Stomach (tissue), 9 donors: Measurements from ENCODE around the gene PSD4. TPM values are rescaled to one million over a fixed set of nuclear protein-coding genes. Genes with fewer than 3 reads are reported as not detected.
A peak's percentile ranks its signal among the peaks of the same experiment; 100 is the strongest.

ENCODE experiments used
- DNase-seq, 2 donors: peaks; one replicate each; pipeline versions ENCODE4 v3.0.0 to v3.0.0-alpha.2; 2013 to 2019
- H3K27ac ChIP-seq, 5 donors: fragments of 200-600 bp in 4 of 5; sonication (generic) in 4 of 5; one replicate each; pipeline ENCODE4 v1.5.1; 2013 to 2019; ENCODE audit warnings: mild to moderate bottlenecking in 1 of 5, moderate library complexity in 1 of 5
- H3K27me3 ChIP-seq, 3 donors: fragments of 200-600 bp; sonication (generic); one replicate each; pipeline ENCODE4 v1.5.1; 2017 to 2019; ENCODE audit warnings: mixed run types in 1 of 3
- H3K36me3 ChIP-seq, 4 donors: fragments of 200-600 bp; sonication (generic); 1 replicate in 3 of 4; 2 replicates in 1 of 4; pipeline ENCODE4 v1.5.1; 2016 to 2019
- H3K4me1 ChIP-seq, 4 donors: fragments of 200-600 bp; sonication (generic); one replicate each; pipeline ENCODE4 v1.5.1; 2016 to 2019
- H3K4me3 ChIP-seq, 4 donors: fragments of 200-600 bp; sonication (generic) in 3 of 4; one replicate each; pipeline ENCODE4 v1.5.1; 2016 to 2019; ENCODE audit warnings: mild to moderate bottlenecking in 1 of 4
- H3K9me3 ChIP-seq, 4 donors: fragments of 200-600 bp; sonication (generic); one replicate each; pipeline ENCODE4 v1.5.1; 2016 to 2019
- CTCF ChIP-seq, 7 experiments: fragments of 450-650 bp in 4 of 7; fragments of 200-600 bp in 3 of 7; sonication (generic) in 3 of 7; IDR thresholded peaks; one replicate each; pipeline ENCODE4 v1.5.1; 2016 to 2019; ENCODE audit warnings: antibody characterized with exemption in 7 of 7, control low read depth in 2 of 7, mild to moderate bottlenecking in 1 of 7
- EP300 ChIP-seq: sonication (generic); formaldehyde crosslinking; IDR thresholded peaks from one replicate; pipeline ENCODE4 v1.6.1; 2017; ENCODE audit warnings: antibody characterized with exemption
- POLR2A ChIP-seq, 4 donors: fragments of 450-650 bp; IDR thresholded peaks; one replicate each; pipeline ENCODE4 v1.6.1; 2016; ENCODE audit warnings: antibody characterized with exemption in 4 of 4, control low read depth in 2 of 4, mild to moderate bottlenecking in 1 of 4, moderate library complexity in 1 of 4
- POLR2AphosphoS5 ChIP-seq, 3 donors: sonication (generic); formaldehyde crosslinking; IDR thresholded peaks; one replicate each; pipeline ENCODE4 v1.6.1; 2016; ENCODE audit warnings: antibody characterized with exemption in 3 of 3
- WGBS, 5 donors: extraction: QIAGEN DNeasy Blood & Tissue Kit in 3 of 5; methylation state at CpG; one replicate each; pipeline versions ENCODE4 v1.1.5 to v1.1.7; 2013 to 2018; 5-methylcytosine and 5-hydroxymethylcytosine counted together
- intact Hi-C: fragments of 100-400 bp; cut with DNase I; formaldehyde crosslinking; loops from one replicate; pipeline ENCODE4 v1.15.1; 2023; ENCODE audit warnings: low total_unique reads
- polyA plus RNA-seq, 3 donors: library from polyadenylated mRNA; stranded (reverse); fragments of 200-250 nt; gene quantifications; one replicate each; pipeline ENCODE4 v1.2.3, GENCODE V29; 2013
- total RNA-seq, 5 donors: library from RNA; depleted of rRNA; stranded (reverse); fragments of >200 nt; gene quantifications; one replicate each; pipeline versions ENCODE4 v1.1.0 to v1.2.3, GENCODE V29; 2014 to 2016
- donor health status: healthy with polysubstance abuse.
- donor health status: Bipolar disorder and iron deficiency.
- donor health status: healthy.

The PSD4 gene
- total and polyA plus RNA-seq, 8 donors, result 19.9 to 146 (median 36.4) TPM

DNA sequence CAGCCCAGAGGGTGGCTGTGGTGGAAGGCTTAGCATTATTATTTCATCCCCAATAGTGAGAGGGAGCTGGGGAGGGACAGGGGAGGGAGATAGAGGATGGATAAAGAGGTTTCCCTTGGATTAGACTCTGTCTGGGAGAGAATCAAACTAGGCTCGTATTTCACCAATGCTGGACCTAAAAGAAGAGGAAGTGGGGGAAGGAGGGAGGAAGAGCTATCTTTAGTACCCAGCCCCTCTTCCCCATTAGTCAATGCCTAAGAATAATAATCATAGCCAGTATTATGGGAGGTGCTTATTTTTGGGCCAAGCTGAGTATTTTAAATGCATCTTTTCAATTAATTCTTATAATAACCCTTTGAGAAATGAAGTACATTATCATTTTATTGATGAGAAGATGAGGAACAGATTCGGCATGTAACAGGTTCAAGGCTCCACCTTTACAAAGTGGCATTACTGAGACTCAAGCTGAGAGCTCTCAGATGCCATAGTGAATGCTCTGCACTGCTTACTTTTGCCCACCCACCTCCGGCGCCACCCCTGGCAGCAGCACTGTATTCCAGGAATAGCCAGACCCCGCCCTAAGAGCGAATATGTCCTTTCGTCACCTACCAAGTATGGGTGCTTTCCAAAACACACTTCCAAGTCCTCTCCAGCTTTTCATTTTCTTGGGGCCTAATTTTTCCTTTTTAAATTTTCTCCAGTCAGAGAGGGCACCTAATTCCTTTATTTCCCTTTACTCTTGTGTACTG lies 83.9 kb downstream of the PSD4 start:
- H3K27ac ChIP-seq, result no peak overlapping the region
- H3K4me3 ChIP-seq, result no peak overlapping the region
- H3K36me3 ChIP-seq, result no peaks in the 10 kb centered on the region
- 50 to 67% (median 62%) methylated on average over 7 of the region's 7 CpGs for WGBS, 5 donors
- H3K27me3 ChIP-seq, result no peaks in the 10 kb centered on the region
- H3K9me3 ChIP-seq, result no peaks in the 10 kb centered on the region
- H3K4me1 ChIP-seq, result no peaks in the 10 kb centered on the region
- TF ChIP-seq EP300, result no peak
- DNase-seq, result peak in 1 of 2 donors; percentile 26
- intact Hi-C loops, result no loop called here

- DNase-seq, result no peak
- H3K9me3 ChIP-seq, result no peaks in the 10 kb centered on the region
- no peak for TF ChIP-seq POLR2AphosphoS5 (IDR thresholded peaks at IDR 0.05)
- TF ChIP-seq EP300, result no peak
- no peak for TF ChIP-seq CTCF (IDR thresholded peaks at IDR 0.05)
- no peak for TF ChIP-seq POLR2A (IDR thresholded peaks at IDR 0.05)
- 86 to 95% (median 92%) methylated on average over 6 of the region's 6 CpGs for WGBS, 5 donors
- H3K4me3 ChIP-seq, result no peak overlapping the region
- intact Hi-C loops, result no loop called here
- no peak overlapping the region for H3K27ac ChIP-seq
- H3K4me1 ChIP-seq, result no peaks in the 10 kb centered on the region
- H3K27me3 ChIP-seq, result no peaks in the 10 kb centered on the region
- no peaks in the 10 kb centered on the region for H3K36me3 ChIP-seq
Measured at GRCh38 chr2:113258471-113259147, 84.8 kb downstream of the PSD4 start.

Other genes starting within 250 kb of the PSD4 start
- not detected for gene IL36G, start 196.0 kb upstream of the PSD4 start, total RNA-seq
- gene IL36G, start 196.0 kb upstream of the PSD4 start, polyA plus RNA-seq, result 1 to 10 TPM in 1 of 3 donors, not detected in 2; 1.1 TPM
- gene IL36A, start 168.5 kb upstream of the PSD4 start, total RNA-seq, result not detected
- gene IL36A, start 168.5 kb upstream of the PSD4 start, polyA plus RNA-seq, result 1 to 10 TPM in 1 of 3 donors, not detected in 2; 9.7 TPM
- not detected for gene IL36B, start 121.1 kb upstream of the PSD4 start, total RNA-seq
- gene IL36B, start 121.1 kb upstream of the PSD4 start, polyA plus RNA-seq, result not detected
- not detected for gene IL36RN, start 114.8 kb upstream of the PSD4 start, total RNA-seq
- 1 to 10 TPM in 1 of 3 donors, not detected in 2; 1.8 TPM for gene IL36RN, start 114.8 kb upstream of the PSD4 start, polyA plus RNA-seq
- gene IL1F10, start 106.0 kb upstream of the PSD4 start, total RNA-seq, result not detected
- gene IL1F10, start 106.0 kb upstream of the PSD4 start, polyA plus RNA-seq, result not detected
- 10 to 100 TPM in 2 of 5 donors, under 1 TPM in 1, not detected in 2; 0.87 to 29.3 (median 16.9) TPM for gene IL1RN, start 46.4 kb upstream of the PSD4 start, total RNA-seq
- 100 to 1,000 TPM in 1 of 3 donors, 10 to 100 TPM in 2; 27.6 to 220 (median 40.9) TPM for gene IL1RN, start 46.4 kb upstream of the PSD4 start, polyA plus RNA-seq
- gene PAX8, start 105.0 kb downstream of the PSD4 start, total RNA-seq, result 1 to 10 TPM in 2 of 5 donors, not detected in 3; 4.0 to 6.5 TPM
- gene PAX8, start 105.0 kb downstream of the PSD4 start, polyA plus RNA-seq, result 1 to 10 TPM in 1 of 3 donors, under 1 TPM in 2; 0.28 to 1.1 (median 0.50) TPM